GM12891 (cell line): ENCODE results near the gene OR2T2.
"Not testable (repeated sequence)": the region's sequence is repeated elsewhere in the genome, so short reads cannot be mapped to it uniquely, and the experiment has no call there.

Source experiments
- PAX5 ChIP-seq: IDR thresholded peaks from 2 replicates; pipeline ENCODE4 v1.6.1; 2011; ENCODE audit warnings: low read length, moderate library complexity, mild to moderate bottlenecking; ENCODE audit not compliant: insufficient read depth, severe bottlenecking
- POLR2A ChIP-seq: IDR thresholded peaks from 2 replicates; pipeline ENCODE4 v1.6.1; 2011; ENCODE audit warnings: low read depth, low read length, control low read depth
- POLR2AphosphoS5 ChIP-seq: IDR thresholded peaks from 2 replicates; pipeline ENCODE4 v1.6.1; 2011; ENCODE audit warnings: low read depth, low read length, control low read depth
- POU2F2 ChIP-seq: IDR thresholded peaks from 2 replicates; pipeline ENCODE4 v1.6.1; 2011; ENCODE audit warnings: low read depth, mild to moderate bottlenecking, control low read depth, low read length, moderate library complexity
- SPI1 ChIP-seq: IDR thresholded peaks from 2 replicates; pipeline ENCODE4 v1.6.1; 2011; ENCODE audit warnings: low read depth, low read length, control low read depth
- TAF1 ChIP-seq: IDR thresholded peaks from 2 replicates; pipeline ENCODE4 v1.6.1; 2011; ENCODE audit warnings: low read depth, low read length, control low read depth

DNA sequence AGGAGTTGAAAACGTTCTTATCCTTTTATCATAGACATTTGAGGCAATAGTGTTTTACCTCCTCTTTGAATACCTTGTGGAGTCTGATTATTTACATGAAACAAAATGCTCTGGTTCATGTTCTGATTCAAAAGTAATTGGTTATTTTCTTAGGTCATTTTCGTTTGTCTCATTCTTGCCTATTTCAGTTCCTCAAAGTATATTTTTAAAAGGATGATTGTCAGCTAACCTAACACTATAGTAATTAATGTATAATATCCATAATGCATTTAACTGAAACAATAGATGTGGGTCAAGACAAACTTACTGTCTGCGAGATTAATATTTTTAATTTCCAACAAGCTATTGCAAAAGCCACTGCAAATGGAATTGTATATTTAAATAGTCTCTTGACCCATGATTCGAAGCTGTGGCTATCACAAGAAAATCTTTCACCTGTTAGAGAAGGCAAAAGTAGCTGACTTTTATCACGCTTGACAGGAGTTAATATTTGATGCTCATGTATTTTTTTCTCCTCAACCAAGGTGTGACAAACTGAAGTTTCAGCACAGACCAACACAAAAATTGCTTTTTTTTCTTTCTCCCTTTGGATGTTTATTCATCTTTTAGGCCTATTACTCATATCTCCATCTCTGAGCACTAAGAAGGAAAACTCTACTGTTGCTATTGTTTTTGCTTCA is 5.2 kb downstream of the OR2T2 start:
- not testable (repeated sequence) for TF ChIP-seq POLR2AphosphoS5, POLR2A, POU2F2, PAX5, TAF1
- peak; percentile 38; the same call in 1 of the 2 replicates for TF ChIP-seq SPI1
